Endothelial cell of umbilical vein (primary cell): ENCODE measurements around the gene GNAS. TPM values are rescaled to one million over a fixed set of nuclear protein-coding genes. Genes with fewer than 3 reads are reported as not detected.

Source experiments
- BruUV-seq: library from RNA; stranded (reverse); fragments of 400-500 nt; replicated peaks from 2 replicates; lab custom pipeline; 2021; lab: Mats Ljungman, UMichigan
- CTCF ChIA-PET: fragments of 300-600, 350-600 bp; sonication (Branson Sonifier 250); formaldehyde crosslinking; loops from one replicate; lab custom pipeline; 2021; ENCODE audit warnings: antibody characterized with exemption, inconsistent platforms; lab: Charles Lee
- POLR2A ChIA-PET: fragments of 300-600, 350-600 bp; sonication (Branson Sonifier 250); formaldehyde crosslinking; loops from one replicate; lab custom pipeline; 2021; ENCODE audit warnings: antibody characterized with exemption, inconsistent platforms; lab: Charles Lee
- DNase-seq: peaks from one replicate; pipeline ENCODE4 v3.0.0-alpha.2; 2011; ENCODE audit warnings: low read depth, low spot score
- FAIRE-seq: peaks from 2 replicates; lab custom pipeline; 2011; peaks lifted over from hg19 to GRCh38; lab: Jason Lieb, UNC
- H2AFZ ChIP-seq: 2 replicates; pipeline ENCODE4 v1.6.0; 2012; ENCODE audit warnings: low read depth, low read length, control low read depth, inconsistent platforms
- H3K27ac ChIP-seq: 2 replicates; pipeline ENCODE4 v1.5.1; 2011; ENCODE audit warnings: low read depth, mild to moderate bottlenecking, control low read depth, low read length, moderate library complexity; ENCODE audit not compliant: insufficient read depth
- H3K27me3 ChIP-seq, 2 experiments: 2 replicates each; pipeline versions ENCODE4 v1.6.0 to v1.6.1; 2011; ENCODE audit warnings: low read length in 2 of 2, mixed read lengths in 1 of 2; ENCODE audit not compliant: control insufficient read depth in 2 of 2, insufficient read depth in 2 of 2
- H3K36me3 ChIP-seq, 2 experiments: 2 replicates in 1 of 2; 3 replicates in 1 of 2; pipeline ENCODE4 v1.5.1; 2011; ENCODE audit warnings: low read length in 2 of 2, mild to moderate bottlenecking in 1 of 2, moderate library complexity in 1 of 2; ENCODE audit not compliant: control insufficient read depth in 2 of 2, insufficient read depth in 2 of 2; ENCODE audit errors: extremely low read depth in 1 of 2
- H3K4me1 ChIP-seq: 3 replicates; pipeline ENCODE4 v1.5.1; 2011; ENCODE audit warnings: mild to moderate bottlenecking, low read length; ENCODE audit not compliant: control insufficient read depth, insufficient read depth; ENCODE audit errors: extremely low read depth
- H3K4me2 ChIP-seq: 2 replicates; pipeline ENCODE4 v1.6.1; 2011; ENCODE audit warnings: low read length, control low read depth, mixed read lengths; ENCODE audit not compliant: insufficient read depth
- H3K4me3 ChIP-seq, 3 experiments: fragments of 200-600 bp in 1 of 3; sonication (generic), shearing (Covaris generic) in 1 of 3; replicated peaks in 1 of 3; 2 replicates each; pipeline ENCODE4 v1.5.1; 2011 to 2016; ENCODE audit warnings: control low read depth in 3 of 3, low read length in 3 of 3, mild to moderate bottlenecking in 2 of 3, inconsistent platforms in 1 of 3, low read depth in 1 of 3, moderate library complexity in 1 of 3; ENCODE audit not compliant: insufficient read depth in 1 of 3
- H3K79me2 ChIP-seq: 2 replicates; pipeline ENCODE4 v1.6.0; 2012; ENCODE audit warnings: low read length, inconsistent platforms; ENCODE audit not compliant: control insufficient read depth, insufficient read depth
- H3K9ac ChIP-seq: replicated peaks from 2 replicates; pipeline ENCODE3; 2011; ENCODE audit warnings: low read length, control low read depth; ENCODE audit not compliant: insufficient read depth; ENCODE audit errors: extremely low read depth
- H3K9me1 ChIP-seq: replicated peaks from 3 replicates; pipeline ENCODE4 v1.6.0; 2011; ENCODE audit warnings: mild to moderate bottlenecking, low read length; ENCODE audit not compliant: control insufficient read depth, insufficient read depth; ENCODE audit errors: extremely low read depth
- H3K9me3 ChIP-seq: replicated peaks from 2 replicates; pipeline ENCODE4 v1.5.1; 2012; ENCODE audit warnings: low read length, inconsistent platforms; ENCODE audit not compliant: control insufficient read depth, insufficient read depth
- H4K20me1 ChIP-seq: replicated peaks from 2 replicates; pipeline ENCODE3; 2011; ENCODE audit warnings: mild to moderate bottlenecking, low read length; ENCODE audit not compliant: control insufficient read depth, insufficient read depth; ENCODE audit errors: extremely low read depth
- EZH2 ChIP-seq: IDR thresholded peaks from 2 replicates; pipeline ENCODE4 v1.6.1; 2012; ENCODE audit warnings: borderline replicate concordance, low read depth, mild to moderate bottlenecking, moderate library complexity, low read length, inconsistent platforms; ENCODE audit not compliant: severe bottlenecking
- FOS ChIP-seq: IDR thresholded peaks from 2 replicates; pipeline ENCODE4 v1.6.1; 2011; ENCODE audit warnings: mild to moderate bottlenecking, low read length, moderate library complexity, borderline replicate concordance; ENCODE audit not compliant: insufficient read depth
- GATA2 ChIP-seq: IDR thresholded peaks from 2 replicates; pipeline ENCODE4 v1.7.0; 2011; ENCODE audit warnings: low read depth, mild to moderate bottlenecking, moderate library complexity, mixed read lengths, low read length; ENCODE audit not compliant: insufficient read length, insufficient read depth
- JUN ChIP-seq: IDR thresholded peaks from 2 replicates; pipeline ENCODE4 v1.6.1; 2011; ENCODE audit warnings: borderline replicate concordance, low read depth; ENCODE audit not compliant: insufficient read length, insufficient read depth
- MYC ChIP-seq: IDR thresholded peaks from one replicate; pipeline ENCODE4 v1.6.1; 2011; ENCODE audit warnings: mild to moderate bottlenecking, low read depth, low read length
- POLR2A ChIP-seq: IDR thresholded peaks from 2 replicates; pipeline ENCODE4 v1.6.1; 2012; ENCODE audit warnings: low read depth, mild to moderate bottlenecking, control low read depth, low read length
- POLR2AphosphoS5 ChIP-seq: IDR thresholded peaks from 2 replicates; pipeline ENCODE4 v1.6.1; 2012; ENCODE audit warnings: low read depth, mild to moderate bottlenecking, control low read depth, low read length, moderate library complexity; ENCODE audit not compliant: insufficient read depth
- dilution Hi-C: fragments of 300-500 bp; cut with MboI; formaldehyde crosslinking; loops from one replicate; pipeline ENCODE4 v1.15.0; 2019; ENCODE audit warnings: low sequenced_read_pairs; ENCODE audit not compliant: extremely low pct_ligation_motif_present
- intact Hi-C: fragments of 100-400 bp; cut with micrococcal nuclease; formaldehyde crosslinking; loops from one replicate; pipeline ENCODE4 v1.10.0; 2022
- polyA plus RNA-seq, 4 experiments: library from polyadenylated mRNA; depleted of rRNA in 3 of 4; stranded (reverse) in 3 of 4; unstranded in 1 of 4; fragments of >200 nt; gene quantifications; 2 replicates each; pipeline versions ENCODE4 v1.2.1 to v1.2.3, GENCODE V29; 2011 to 2012; ENCODE audit warnings: missing spikeins in 1 of 4
- total RNA-seq: library from RNA; stranded (reverse); gene quantifications from 2 replicates; pipeline ENCODE4 v1.2.3, GENCODE V29; 2021
- TF ChIP-seq, protein P1 (sequence below), 2 donors: IDR thresholded peaks; 1 replicate in 1 of 2; 2 replicates in 1 of 2; pipeline ENCODE4 v1.5.1; 2011; ENCODE audit warnings: low read length in 2 of 2, mild to moderate bottlenecking in 2 of 2, moderate library complexity in 2 of 2, control low read depth in 1 of 2, inconsistent platforms in 1 of 2, low read depth in 1 of 2; ENCODE audit not compliant: insufficient read depth in 1 of 2; ENCODE audit errors: extremely low read depth in 1 of 2
- TF ChIP-seq, protein P2 (sequence below): IDR thresholded peaks from 2 replicates; pipeline ENCODE4 v1.6.1; 2011; ENCODE audit not compliant: insufficient read depth, insufficient read length

Gene GNAS
- total and polyA plus RNA-seq, 2 donors (not counting 3 experiments of a cell fraction or from before 2014, with no cell fraction given), result 1,141 to 1,882 TPM

DNA sequence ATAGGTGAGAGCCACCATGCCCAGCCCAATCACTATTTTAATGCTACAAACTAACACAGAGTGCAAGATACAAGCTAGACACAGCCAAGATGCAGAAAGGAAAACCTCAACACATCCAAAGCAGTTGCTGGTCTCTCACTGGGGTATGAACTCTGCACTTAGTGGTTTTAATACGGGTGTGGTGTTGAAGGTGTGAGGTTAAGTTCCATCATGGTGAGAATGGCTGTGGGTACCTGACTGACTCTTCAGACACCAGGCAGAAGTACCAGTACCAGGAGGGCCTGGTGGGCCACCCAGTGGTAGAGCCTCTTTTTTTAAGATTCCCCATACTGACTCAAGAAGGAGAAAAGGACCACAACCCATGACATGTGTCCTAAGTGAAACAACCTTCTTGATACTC is 14.8 kb upstream of the GNAS start:
- TF ChIP-seq POLR2A (no peak), JUN (no peak)
- no peak overlapping the region for H3K9ac ChIP-seq
- H3K79me2 ChIP-seq, result no peaks in the 10 kb centered on the region
- intact Hi-C loops, result no loop called here
- peaks cover 22 to 37% of the 10 kb centered on the region in 2 experiments for H3K27me3 ChIP-seq
- DNase-seq (no peak), FAIRE-seq (no peak)
- POLR2A ChIA-PET, result no interaction called here
- dilution Hi-C loops, result loop anchor here (25.0 kb wide), 2 partner anchors 225 to 600 kb away; partner anchors contain the start of gene ANKRD60
- BruUV-seq, result no TSS peak
- no peaks in the 10 kb centered on the region for H4K20me1 ChIP-seq
- no peak overlapping the region for H2AFZ ChIP-seq
- H3K36me3 ChIP-seq, result no peaks in the 10 kb centered on the region
- no peak overlapping the region for H3K27ac ChIP-seq
- H3K4me1 ChIP-seq, result no peaks in the 10 kb centered on the region
- no peak overlapping the region for H3K4me2 ChIP-seq
- H3K9me3 ChIP-seq, result no peaks in the 10 kb centered on the region
- CTCF ChIA-PET, result interaction anchor here (2.9 kb wide), 1 partner anchor 356 kb away, joined by 33 read pairs; no protein-coding TSS in a partner anchor
- no peaks in the 10 kb centered on the region for H3K9me1 ChIP-seq
- H3K4me3 ChIP-seq, result no peak overlapping the region

DNA sequence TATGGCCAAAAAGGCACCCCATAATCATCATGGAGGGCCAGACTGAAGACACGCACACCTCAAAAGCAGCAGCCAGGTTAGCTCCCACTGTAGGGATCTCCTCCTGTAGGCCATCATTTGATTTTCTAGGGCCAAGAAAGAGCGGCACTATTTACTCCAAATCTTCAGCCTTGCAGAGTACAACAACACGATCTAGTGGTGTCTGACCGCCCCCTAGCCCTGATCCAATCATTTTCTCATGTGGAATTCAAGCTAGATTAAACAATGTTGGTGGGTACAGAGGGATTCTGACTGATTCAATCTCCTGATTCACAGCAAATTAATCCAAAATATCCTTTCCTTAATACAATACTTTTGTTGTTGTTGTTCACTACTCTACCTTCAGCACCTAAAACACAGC is 14.3 kb upstream of the GNAS start:
- no peak for FAIRE-seq

More for the DNA sequence above, 14.3 kb upstream of the GNAS start:
- no peak for DNase-seq
- no peaks in the 10 kb centered on the region for H4K20me1 ChIP-seq
- TF ChIP-seq POLR2AphosphoS5 (no peak), EZH2 (no peak), FOS (no peak), MYC (no peak), JUN (no peak), GATA2 (no peak), POLR2A (no peak)
- TF ChIP-seq, protein P1, sequence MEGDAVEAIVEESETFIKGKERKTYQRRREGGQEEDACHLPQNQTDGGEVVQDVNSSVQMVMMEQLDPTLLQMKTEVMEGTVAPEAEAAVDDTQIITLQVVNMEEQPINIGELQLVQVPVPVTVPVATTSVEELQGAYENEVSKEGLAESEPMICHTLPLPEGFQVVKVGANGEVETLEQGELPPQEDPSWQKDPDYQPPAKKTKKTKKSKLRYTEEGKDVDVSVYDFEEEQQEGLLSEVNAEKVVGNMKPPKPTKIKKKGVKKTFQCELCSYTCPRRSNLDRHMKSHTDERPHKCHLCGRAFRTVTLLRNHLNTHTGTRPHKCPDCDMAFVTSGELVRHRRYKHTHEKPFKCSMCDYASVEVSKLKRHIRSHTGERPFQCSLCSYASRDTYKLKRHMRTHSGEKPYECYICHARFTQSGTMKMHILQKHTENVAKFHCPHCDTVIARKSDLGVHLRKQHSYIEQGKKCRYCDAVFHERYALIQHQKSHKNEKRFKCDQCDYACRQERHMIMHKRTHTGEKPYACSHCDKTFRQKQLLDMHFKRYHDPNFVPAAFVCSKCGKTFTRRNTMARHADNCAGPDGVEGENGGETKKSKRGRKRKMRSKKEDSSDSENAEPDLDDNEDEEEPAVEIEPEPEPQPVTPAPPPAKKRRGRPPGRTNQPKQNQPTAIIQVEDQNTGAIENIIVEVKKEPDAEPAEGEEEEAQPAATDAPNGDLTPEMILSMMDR (IDR thresholded peaks at IDR 0.05; ENCODE audit: extremely low read depth in 1 of 2, insufficient read depth in 1 of 2, low read depth in 1 of 2, low read length in 2 of 2), result no peak
- TF ChIP-seq, protein P2, sequence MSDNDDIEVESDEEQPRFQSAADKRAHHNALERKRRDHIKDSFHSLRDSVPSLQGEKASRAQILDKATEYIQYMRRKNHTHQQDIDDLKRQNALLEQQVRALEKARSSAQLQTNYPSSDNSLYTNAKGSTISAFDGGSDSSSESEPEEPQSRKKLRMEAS, result no peak
- no peaks in the 10 kb centered on the region for H3K9me3 ChIP-seq
- H3K9ac ChIP-seq, result no peak overlapping the region
- H3K79me2 ChIP-seq, result no peaks in the 10 kb centered on the region
- no peaks in the 10 kb centered on the region for H3K4me1 ChIP-seq
- no peak overlapping the region for H2AFZ ChIP-seq
- CTCF ChIA-PET, result interaction anchor here (1.0 to 2.9 kb wide), 2 partner anchors 32 to 356 kb away, joined by 3 to 33 read pairs; no protein-coding TSS in a partner anchor
- BruUV-seq, result no TSS peak
- H3K27ac ChIP-seq, result no peak overlapping the region
- no peaks in the 10 kb centered on the region for H3K36me3 ChIP-seq
- intact Hi-C loops, result no loop called here
- dilution Hi-C loops, result loop anchor here (25.0 kb wide), 2 partner anchors 226 to 601 kb away; partner anchors contain the start of gene ANKRD60
- no peak overlapping the region for H3K4me3 ChIP-seq
- H3K9me1 ChIP-seq, result no peaks in the 10 kb centered on the region
- POLR2A ChIA-PET, result no interaction called here
- no peak overlapping the region for H3K4me2 ChIP-seq
- peaks cover 27 to 39% of the 10 kb centered on the region in 2 experiments for H3K27me3 ChIP-seq
